SK-N-SH treated with all-trans-retinoic acid at 6 μM for 48 hours (cell line): ENCODE measurements around the gene MTCH2.
"Not testable (repeated sequence)": the region's sequence is repeated elsewhere in the genome, so short reads cannot be mapped to it uniquely, and the experiment has no call there.

ENCODE experiments used
- ARNTL ChIP-seq: fragments of 450-650 bp; formaldehyde crosslinking; IDR thresholded peaks from 2 replicates; pipeline ENCODE4 v1.5.0; 2020; ENCODE audit warnings: low read depth, mild to moderate bottlenecking, moderate library complexity, borderline replicate concordance
- BACH2 ChIP-seq: fragments of 250-450 bp; sonication (Bioruptor Pico); IDR thresholded peaks from 2 replicates; pipeline ENCODE4 v1.9.0; 2021; ENCODE audit warnings: mild to moderate bottlenecking, borderline replicate concordance
- CSDC2 ChIP-seq: fragments of 250-450 bp; sonication (Bioruptor Pico); IDR thresholded peaks from 2 replicates; pipeline ENCODE4 v1.5.0; 2020; ENCODE audit warnings: mild to moderate bottlenecking, moderate library complexity
- ESRRG ChIP-seq: fragments of 250-450 bp; sonication (Bioruptor Pico); IDR thresholded peaks from 2 replicates; pipeline ENCODE4 v1.6.1; 2021; ENCODE audit warnings: mild to moderate bottlenecking
- OSR1 ChIP-seq: fragments of 250-450 bp; sonication (Bioruptor Pico); IDR thresholded peaks from 2 replicates; pipeline ENCODE4 v1.8.0; 2022; ENCODE audit warnings: moderate library complexity, mild to moderate bottlenecking, inconsistent platforms
- PATZ1 ChIP-seq: fragments of 250-450 bp; sonication (Bioruptor Pico); IDR thresholded peaks from 2 replicates; pipeline ENCODE4 v1.8.0; 2020; ENCODE audit warnings: mild to moderate bottlenecking, moderate library complexity, borderline replicate concordance
- POU6F1 ChIP-seq: fragments of 250-450 bp; sonication (Bioruptor Pico); IDR thresholded peaks from 2 replicates; pipeline ENCODE4 v1.8.0; 2021; ENCODE audit warnings: low read depth, mild to moderate bottlenecking, moderate library complexity, borderline replicate concordance
- PPARA ChIP-seq: fragments of 250-450 bp; sonication (Bioruptor Pico); IDR thresholded peaks from 2 replicates; pipeline ENCODE4 v1.5.0; 2020; ENCODE audit warnings: mild to moderate bottlenecking, borderline replicate concordance
- RARB ChIP-seq: fragments of 250-450 bp; sonication (Bioruptor Pico); IDR thresholded peaks from 2 replicates; pipeline ENCODE4 v1.8.0; 2021; ENCODE audit warnings: mild to moderate bottlenecking, moderate library complexity
- SNAI2 ChIP-seq: fragments of 250-450 bp; sonication (Bioruptor Pico); IDR thresholded peaks from 2 replicates; pipeline ENCODE4 v1.5.0; 2020; ENCODE audit warnings: mild to moderate bottlenecking, moderate library complexity
- TCF4 ChIP-seq: fragments of 250-450 bp; sonication (Bioruptor Pico); IDR thresholded peaks from 2 replicates; pipeline ENCODE4 v1.8.0; 2021; ENCODE audit warnings: mild to moderate bottlenecking, moderate library complexity, borderline replicate concordance
- ZFP3 ChIP-seq: fragments of 250-450 bp; sonication (Bioruptor Pico); IDR thresholded peaks from 2 replicates; pipeline ENCODE4 v1.5.0; 2020; ENCODE audit warnings: mild to moderate bottlenecking, moderate library complexity
- ZNF70 ChIP-seq: fragments of 450-650 bp; formaldehyde crosslinking; IDR thresholded peaks from 2 replicates; pipeline ENCODE4 v1.5.0; 2020; ENCODE audit warnings: mild to moderate bottlenecking, moderate library complexity
- ZNF8 ChIP-seq: fragments of 450-650 bp; formaldehyde crosslinking; IDR thresholded peaks from 2 replicates; pipeline ENCODE4 v1.5.0; 2020; ENCODE audit warnings: mild to moderate bottlenecking, moderate library complexity

- TF ChIP-seq ZFP3 (CRISPR knock-in tag); TCF4 (CRISPR knock-in tag); PATZ1 (CRISPR knock-in tag); ESRRG; CSDC2 (CRISPR knock-in tag); ARNTL; ZNF8 (CRISPR knock-in tag); PPARA (CRISPR knock-in tag); SNAI2 (CRISPR knock-in tag); ZNF70 (CRISPR knock-in tag); OSR1 (CRISPR knock-in tag); POU6F1 (CRISPR knock-in tag); RARB (CRISPR knock-in tag); BACH2 (CRISPR knock-in tag): not testable (repeated sequence)
Measured at GRCh38 chr11:47686704-47687103, 44.3 kb upstream of the MTCH2 start.
